Esophagus muscularis mucosa (tissue), 3 donors: ENCODE results near the gene ZDHHC22.

Experiments
- EP300 ChIP-seq: sonication (generic); formaldehyde crosslinking; IDR thresholded peaks from one replicate; pipeline ENCODE4 v1.6.1; 2017; ENCODE audit warnings: antibody characterized with exemption
- TF ChIP-seq, protein P1 (sequence below), 3 experiments: fragments of 200-600 bp in 2 of 3; fragments of 450-650 bp in 1 of 3; sonication (generic) in 2 of 3; IDR thresholded peaks; one replicate each; pipeline ENCODE4 v1.5.1; 2017 to 2019; ENCODE audit warnings: antibody characterized with exemption in 3 of 3, mild to moderate bottlenecking in 2 of 3, moderate library complexity in 1 of 3

- TF ChIP-seq, protein P1, sequence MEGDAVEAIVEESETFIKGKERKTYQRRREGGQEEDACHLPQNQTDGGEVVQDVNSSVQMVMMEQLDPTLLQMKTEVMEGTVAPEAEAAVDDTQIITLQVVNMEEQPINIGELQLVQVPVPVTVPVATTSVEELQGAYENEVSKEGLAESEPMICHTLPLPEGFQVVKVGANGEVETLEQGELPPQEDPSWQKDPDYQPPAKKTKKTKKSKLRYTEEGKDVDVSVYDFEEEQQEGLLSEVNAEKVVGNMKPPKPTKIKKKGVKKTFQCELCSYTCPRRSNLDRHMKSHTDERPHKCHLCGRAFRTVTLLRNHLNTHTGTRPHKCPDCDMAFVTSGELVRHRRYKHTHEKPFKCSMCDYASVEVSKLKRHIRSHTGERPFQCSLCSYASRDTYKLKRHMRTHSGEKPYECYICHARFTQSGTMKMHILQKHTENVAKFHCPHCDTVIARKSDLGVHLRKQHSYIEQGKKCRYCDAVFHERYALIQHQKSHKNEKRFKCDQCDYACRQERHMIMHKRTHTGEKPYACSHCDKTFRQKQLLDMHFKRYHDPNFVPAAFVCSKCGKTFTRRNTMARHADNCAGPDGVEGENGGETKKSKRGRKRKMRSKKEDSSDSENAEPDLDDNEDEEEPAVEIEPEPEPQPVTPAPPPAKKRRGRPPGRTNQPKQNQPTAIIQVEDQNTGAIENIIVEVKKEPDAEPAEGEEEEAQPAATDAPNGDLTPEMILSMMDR (IDR thresholded peaks at IDR 0.05) = no peak
- TF ChIP-seq EP300 = no peak
Observed at GRCh38 chr14:77177702-77178101, 36.1 kb upstream of the ZDHHC22 start.
